Kidney (tissue), 14 donors: ENCODE data around the gene OGG1. TPM values are rescaled to one million over a fixed set of nuclear protein-coding genes. Genes with fewer than 3 reads are reported as not detected.

Experiments
- DNase-seq, 5 donors: peaks; one replicate each; pipeline ENCODE4 v3.0.0-alpha.2; 2013 to 2020
- FAIRE-seq: peaks from 2 replicates; lab custom pipeline; 2012; peaks lifted over from hg19 to GRCh38; lab: Jason Lieb, UNC
- H3K27ac ChIP-seq, 2 donors: one replicate each; pipeline ENCODE4 v1.7.0; 2013; ENCODE audit warnings: low read depth in 2 of 2, low read length in 2 of 2, inconsistent platforms in 1 of 2
- H3K27me3 ChIP-seq: one replicate; pipeline ENCODE4 v1.7.1; 2013; ENCODE audit warnings: low read length, inconsistent platforms; ENCODE audit not compliant: control insufficient read depth, insufficient read depth
- H3K36me3 ChIP-seq, 3 donors: one replicate each; pipeline versions ENCODE4 v1.7.0 to v1.7.1; 2013; ENCODE audit warnings: low read length in 3 of 3, control low read depth in 1 of 3, inconsistent platforms in 1 of 3; ENCODE audit not compliant: insufficient read depth in 3 of 3, control insufficient read depth in 2 of 3
- H3K4me1 ChIP-seq, 3 donors: one replicate each; pipeline versions ENCODE4 v1.7.0 to v1.7.1; 2013; ENCODE audit warnings: low read length in 3 of 3, inconsistent platforms in 1 of 3, low read depth in 1 of 3; ENCODE audit not compliant: control insufficient read depth in 2 of 3, insufficient read depth in 2 of 3
- H3K4me3 ChIP-seq, 3 donors: one replicate each; pipeline versions ENCODE4 v1.7.0 to v1.8.1; 2013; ENCODE audit warnings: low read length in 3 of 3, control low read depth in 1 of 3, inconsistent platforms in 1 of 3
- H3K9ac ChIP-seq, 3 donors: one replicate each; pipeline versions ENCODE4 v1.7.0 to v1.7.1; 2013; ENCODE audit warnings: low read length in 3 of 3, control low read depth in 1 of 3, inconsistent platforms in 1 of 3
- H3K9me3 ChIP-seq, 3 donors: one replicate each; pipeline versions ENCODE4 v1.7.0 to v1.7.1; 2013; ENCODE audit warnings: low read length in 3 of 3, control low read depth in 1 of 3, inconsistent platforms in 1 of 3; ENCODE audit not compliant: control insufficient read depth in 2 of 3, insufficient read depth in 1 of 3
- CTCF ChIP-seq: IDR thresholded peaks from 3 replicates; pipeline ENCODE4 v1.5.1; 2012; ENCODE audit warnings: mild to moderate bottlenecking, moderate library complexity, borderline replicate concordance; ENCODE audit not compliant: insufficient read depth; ENCODE audit errors: extremely low read depth
- intact Hi-C: fragments of 100-400 bp; cut with DNase I; formaldehyde crosslinking; loops from one replicate; pipeline ENCODE4 v1.11.1; 2022
- polyA plus RNA-seq: library from polyadenylated mRNA; stranded (reverse); fragments of 350-450 nt; fragmentation: Illumina TruSeq; extraction: RNeasy Lipid Tissue Mini Kit (QIAGEN cat#74804); gene quantifications from one replicate; pipeline ENCODE4 v1.2.3, GENCODE V29; 2014; ENCODE audit warnings: low read depth, low replicate concordance; ENCODE audit not compliant: insufficient read depth
- total RNA-seq: library from RNA; stranded (reverse); fragmentation: NEBNext Ultra II Directional; extraction: Animal tissue kit (Norgen Biotek cat#: 25700); gene quantifications from one replicate; pipeline ENCODE4 v1.2.1, GENCODE V29; 2021
- donor health status: control.
- donor health status: control.
- donor health status: control.
- donor health status: control.
- donor health status: control.
- donor health status: DM: yes; HTN: yes; CAD: no.
- donor health status: Normal renal cell carcinoma (clear cell type).

OGG1 gene
- total and polyA plus RNA-seq, 2 donors from 2014 or later: 31.1 to 51.6 TPM

GRCh38 chr3:9797196-9797945, 47.6 kb downstream of the OGG1 start:
- DNase-seq (no peak), FAIRE-seq (no peak)
- Histone ChIP-seq H3K27ac (no peak overlapping the region), H3K9me3 (no peaks in the 10 kb centered on the region), H3K4me1 (peaks cover 0 to 7% (median 4%) of the 10 kb centered on the region in 3 donors), H3K36me3 (peaks cover 15 to 38% (median 29%) of the 10 kb centered on the region in 3 donors), H3K4me3 (no peak overlapping the region), H3K9ac (no peak overlapping the region), H3K27me3 (no peaks in the 10 kb centered on the region)
- no peak for TF ChIP-seq CTCF
- intact Hi-C loops: no loop called here

- H3K36me3 ChIP-seq: peaks cover 22 to 55% (median 47%) of the 10 kb centered on the region in 3 donors
- FAIRE-seq (no peak), DNase-seq (no peak)
- intact Hi-C loops: no loop called here
- TF ChIP-seq CTCF: peak; percentile 14
- H3K9ac ChIP-seq: no peak overlapping the region
- H3K27me3 ChIP-seq: no peaks in the 10 kb centered on the region
- no peak overlapping the region for H3K27ac ChIP-seq
- H3K4me1 ChIP-seq: peaks cover 0 to 9% (median 6%) of the 10 kb centered on the region in 3 donors
- no peak overlapping the region for H3K4me3 ChIP-seq
- H3K9me3 ChIP-seq: no peaks in the 10 kb centered on the region
Measured at GRCh38 chr3:9800529-9800928, 50.8 kb downstream of the OGG1 start.

DNA sequence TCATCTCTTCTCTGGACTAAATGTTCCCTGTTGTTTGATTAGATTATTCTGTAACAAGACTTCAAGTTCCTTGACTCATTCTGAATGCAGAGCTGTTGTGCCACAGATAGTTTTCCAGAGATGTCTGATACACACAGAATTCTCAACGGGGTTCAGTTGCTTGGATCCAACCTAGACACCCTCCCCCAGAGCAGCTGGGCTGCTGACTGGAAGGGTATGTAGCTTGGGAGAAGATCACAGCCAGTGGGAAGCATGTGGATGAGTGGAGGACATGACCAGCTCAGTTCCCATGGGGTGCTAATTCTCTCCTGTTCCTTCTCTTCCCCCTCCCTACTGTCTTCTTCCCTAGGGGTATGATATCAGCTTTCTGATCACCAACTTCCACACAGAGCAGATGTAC, 53.7 kb downstream of the OGG1 start:
- Histone ChIP-seq H3K4me1 (peaks cover 0 to 13% (median 6%) of the 10 kb centered on the region in 3 donors), H3K9me3 (no peaks in the 10 kb centered on the region), H3K4me3 (no peak overlapping the region), H3K27ac (no peak overlapping the region), H3K27me3 (no peaks in the 10 kb centered on the region), H3K9ac (no peak overlapping the region), H3K36me3 (peaks cover 16 to 46% (median 39%) of the 10 kb centered on the region in 3 donors)
- no peak for FAIRE-seq
- no peak for TF ChIP-seq CTCF
- intact Hi-C loops: no loop called here
- no peak for DNase-seq

- Histone ChIP-seq H3K4me1 (peaks cover 0 to 24% (median 6%) of the 10 kb centered on the region in 3 donors), H3K4me3 (no peak overlapping the region), H3K36me3 (peaks cover 11 to 35% (median 32%) of the 10 kb centered on the region in 3 donors), H3K9ac (no peak overlapping the region), H3K27ac (peak overlapping the region in 1 of 2 donors; percentile 44), H3K27me3 (no peaks in the 10 kb centered on the region), H3K9me3 (no peaks in the 10 kb centered on the region)
- no peak for TF ChIP-seq CTCF
- FAIRE-seq (no peak), DNase-seq (no peak)
- intact Hi-C loops: no loop called here
Measured at GRCh38 chr3:9804996-9805395, 55.2 kb downstream of the OGG1 start.
